Body of pancreas (tissue), 4 donors: ENCODE results near the gene KIAA2012. TPM values are rescaled to one million over a fixed set of nuclear protein-coding genes. Genes with fewer than 3 reads are reported as not detected.
"Not testable (repeated sequence)": the region's sequence is repeated elsewhere in the genome, so short reads cannot be mapped to it uniquely, and the experiment has no call there.

ENCODE experiments used
- ATAC-seq: fragments of 150-250 bp; one replicate; pipeline ENCODE4 v1.9.1; 2016
- DNase-seq, 4 donors: peaks; one replicate each; pipeline ENCODE4 v3.0.0-alpha.2; 2019
- H3K27ac ChIP-seq, 4 donors: fragments of 200-600 bp; sonication (generic); 1 replicate in 3 of 4; 2 replicates in 1 of 4; pipeline versions ENCODE4 v1.5.1 to v1.6.1; 2016 to 2019; ENCODE audit warnings: mild to moderate bottlenecking in 1 of 4, mixed read lengths in 1 of 4, moderate library complexity in 1 of 4
- H3K27me3 ChIP-seq, 2 donors: fragments of 200-600 bp; sonication (generic); one replicate each; pipeline ENCODE4 v1.6.0; 2016; ENCODE audit warnings: mild to moderate bottlenecking in 1 of 2
- H3K36me3 ChIP-seq, 2 donors: fragments of 200-600 bp; sonication (generic); replicated peaks in 1 of 2; 2 replicates each; pipeline ENCODE4 v1.5.1; 2016; ENCODE audit warnings: low read depth in 2 of 2; ENCODE audit not compliant: insufficient read depth in 1 of 2
- H3K4me1 ChIP-seq: fragments of 200-600 bp; sonication (generic); one replicate; pipeline ENCODE4 v1.6.0; 2016
- H3K4me3 ChIP-seq, 2 donors: fragments of 200-600 bp; sonication (generic); 1 replicate in 1 of 2; 2 replicates in 1 of 2; pipeline ENCODE4 v1.5.1; 2016 to 2019
- H3K9me3 ChIP-seq, 3 donors: fragments of 200-600 bp; sonication (generic); 1 replicate in 2 of 3; 2 replicates in 1 of 3; pipeline ENCODE4 v1.5.1; 2016
- POLR2A ChIP-seq, 3 donors: fragments of 450-650 bp; IDR thresholded peaks; one replicate each; pipeline ENCODE4 v1.6.1; 2016; ENCODE audit warnings: antibody characterized with exemption in 3 of 3, mild to moderate bottlenecking in 2 of 3
- WGBS, 2 donors: methylation state at CpG; one replicate each; pipeline ENCODE4 v1.1.5; 2017; 5-methylcytosine and 5-hydroxymethylcytosine counted together
- intact Hi-C: fragments of 100-400 bp; cut with DNase I; formaldehyde crosslinking; loops from one replicate; pipeline ENCODE4 v1.15.1; 2023
- total RNA-seq, 2 donors: library from RNA; depleted of rRNA; stranded (reverse); fragments of >200 nt; gene quantifications; one replicate each; pipeline ENCODE4 v1.1.0, GENCODE V29; 2016
- TF ChIP-seq, protein P1 (sequence below), 7 experiments: fragments of 450-650 bp in 4 of 7; fragments of 200-600 bp in 3 of 7; sonication (generic) in 3 of 7; IDR thresholded peaks; one replicate each; pipeline ENCODE4 v1.5.1; 2016 to 2019; ENCODE audit warnings: antibody characterized with exemption in 7 of 7

KIAA2012 gene
- total RNA-seq, 2 donors from 2014 or later: not detected

GRCh38 chr2:202237787-202238233 lies 164.8 kb downstream of the KIAA2012 start:
- H3K9me3 ChIP-seq: no peaks in the 10 kb centered on the region
- TF ChIP-seq, protein P1, sequence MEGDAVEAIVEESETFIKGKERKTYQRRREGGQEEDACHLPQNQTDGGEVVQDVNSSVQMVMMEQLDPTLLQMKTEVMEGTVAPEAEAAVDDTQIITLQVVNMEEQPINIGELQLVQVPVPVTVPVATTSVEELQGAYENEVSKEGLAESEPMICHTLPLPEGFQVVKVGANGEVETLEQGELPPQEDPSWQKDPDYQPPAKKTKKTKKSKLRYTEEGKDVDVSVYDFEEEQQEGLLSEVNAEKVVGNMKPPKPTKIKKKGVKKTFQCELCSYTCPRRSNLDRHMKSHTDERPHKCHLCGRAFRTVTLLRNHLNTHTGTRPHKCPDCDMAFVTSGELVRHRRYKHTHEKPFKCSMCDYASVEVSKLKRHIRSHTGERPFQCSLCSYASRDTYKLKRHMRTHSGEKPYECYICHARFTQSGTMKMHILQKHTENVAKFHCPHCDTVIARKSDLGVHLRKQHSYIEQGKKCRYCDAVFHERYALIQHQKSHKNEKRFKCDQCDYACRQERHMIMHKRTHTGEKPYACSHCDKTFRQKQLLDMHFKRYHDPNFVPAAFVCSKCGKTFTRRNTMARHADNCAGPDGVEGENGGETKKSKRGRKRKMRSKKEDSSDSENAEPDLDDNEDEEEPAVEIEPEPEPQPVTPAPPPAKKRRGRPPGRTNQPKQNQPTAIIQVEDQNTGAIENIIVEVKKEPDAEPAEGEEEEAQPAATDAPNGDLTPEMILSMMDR (IDR thresholded peaks at IDR 0.05): no peak
- TF ChIP-seq POLR2A (IDR thresholded peaks at IDR 0.05): no peak
- peaks cover 10% of the 10 kb centered on the region for H3K4me1 ChIP-seq
- intact Hi-C loops: no loop called here
- DNase-seq (peak in 3 of 4 donors; percentile 10 to 30 (median 18)), ATAC-seq (peak; percentile 45)
- H3K4me3 ChIP-seq: peak overlapping the region; percentile 63 to 70
- WGBS, 2 donors: 0 to 1% methylated on average over 10 to 30 of the region's 30 CpGs
- H3K27ac ChIP-seq: peak overlapping the region; percentile 52 to 86 (median 75)
- H3K36me3 ChIP-seq: no peaks in the 10 kb centered on the region
- no peaks in the 10 kb centered on the region for H3K27me3 ChIP-seq

DNA sequence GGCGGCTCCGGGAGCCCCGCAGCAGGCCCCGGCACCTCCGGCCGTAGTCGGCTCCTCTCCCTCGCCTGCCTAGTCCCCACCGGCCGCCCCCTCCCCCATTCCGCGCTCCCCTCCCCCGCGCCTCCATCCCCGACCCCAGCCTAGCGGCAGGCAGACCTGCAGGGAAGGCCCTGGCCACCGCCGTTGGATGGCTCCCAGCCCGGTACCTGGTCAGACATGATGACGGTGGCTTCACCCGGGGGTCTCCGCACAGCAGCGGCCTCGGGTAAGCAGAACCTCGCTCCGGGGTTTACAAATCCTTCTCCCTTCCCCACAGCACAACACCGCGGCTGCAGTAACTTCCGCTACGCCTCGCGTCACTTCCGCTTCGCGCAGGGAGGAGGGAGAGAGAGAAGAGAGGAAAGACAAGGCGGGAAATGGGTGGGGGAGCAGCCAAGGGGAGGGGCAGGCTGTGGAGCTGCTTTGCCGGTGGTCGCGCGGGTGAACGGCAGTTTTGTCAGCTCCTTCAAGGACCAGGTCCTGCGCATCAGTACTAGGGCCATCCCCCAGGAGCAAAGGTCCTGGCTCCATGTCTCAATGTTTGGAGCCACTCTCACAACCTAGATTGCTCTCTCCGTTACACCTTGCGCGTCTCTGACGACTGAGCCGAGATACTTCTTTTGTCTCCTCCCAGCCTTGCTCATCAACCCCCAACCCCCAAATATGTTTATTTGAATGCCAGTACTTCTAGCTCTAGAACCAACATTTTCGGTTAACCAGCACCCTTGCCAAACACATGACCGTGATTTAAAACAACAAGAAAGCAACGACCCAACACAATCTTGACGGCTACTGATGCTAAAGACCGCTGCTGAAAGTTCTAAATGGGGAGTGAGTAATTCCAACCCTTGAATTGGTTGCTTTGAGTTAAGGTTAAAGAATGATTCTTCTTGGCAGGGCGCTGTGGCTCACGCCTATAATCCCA lies 165.5 kb downstream of the KIAA2012 start, which contains the start of gene SUMO1:
TSS of gene SUMO1 (minus strand) at position 364 of the 964 bp plus-strand sequence. CDS start at position 218, 146 bp downstream.
- no peaks in the 10 kb centered on the region for H3K27me3 ChIP-seq
- 3 to 6% methylated on average over 22 to 44 of the region's 54 CpGs for WGBS, 2 donors
- TF ChIP-seq POLR2A (IDR thresholded peaks at IDR 0.05): peak in 2 of 3 donors; percentile 54 to 69
- TF ChIP-seq, protein P1 (IDR thresholded peaks at IDR 0.05): peak in 1 of 7 experiments; percentile 16
- peak; percentile 85 for ATAC-seq
- H3K9me3 ChIP-seq: no peaks in the 10 kb centered on the region
- intact Hi-C loops: no loop called here
- DNase-seq: peak; percentile 80 to 88 (median 86)
- H3K36me3 ChIP-seq: no peaks in the 10 kb centered on the region
- H3K4me1 ChIP-seq: peaks cover 10% of the 10 kb centered on the region
- H3K4me3 ChIP-seq: peak within 1 kb of the TSS; percentile 63 to 70
- H3K27ac ChIP-seq: peak within 1 kb of the TSS; percentile 52 to 86 (median 75)

- H3K9me3 ChIP-seq, H3K27ac ChIP-seq, ATAC-seq, intact Hi-C loops, H3K4me3 ChIP-seq, H3K36me3 ChIP-seq, H3K4me1 ChIP-seq, H3K27me3 ChIP-seq, DNase-seq: not testable (repeated sequence)
- WGBS, 2 donors: 92 to 95% methylated on average over 5 of the region's 5 CpGs
Observed at GRCh38 chr2:202247710-202248109, 174.7 kb downstream of the KIAA2012 start.

DNA sequence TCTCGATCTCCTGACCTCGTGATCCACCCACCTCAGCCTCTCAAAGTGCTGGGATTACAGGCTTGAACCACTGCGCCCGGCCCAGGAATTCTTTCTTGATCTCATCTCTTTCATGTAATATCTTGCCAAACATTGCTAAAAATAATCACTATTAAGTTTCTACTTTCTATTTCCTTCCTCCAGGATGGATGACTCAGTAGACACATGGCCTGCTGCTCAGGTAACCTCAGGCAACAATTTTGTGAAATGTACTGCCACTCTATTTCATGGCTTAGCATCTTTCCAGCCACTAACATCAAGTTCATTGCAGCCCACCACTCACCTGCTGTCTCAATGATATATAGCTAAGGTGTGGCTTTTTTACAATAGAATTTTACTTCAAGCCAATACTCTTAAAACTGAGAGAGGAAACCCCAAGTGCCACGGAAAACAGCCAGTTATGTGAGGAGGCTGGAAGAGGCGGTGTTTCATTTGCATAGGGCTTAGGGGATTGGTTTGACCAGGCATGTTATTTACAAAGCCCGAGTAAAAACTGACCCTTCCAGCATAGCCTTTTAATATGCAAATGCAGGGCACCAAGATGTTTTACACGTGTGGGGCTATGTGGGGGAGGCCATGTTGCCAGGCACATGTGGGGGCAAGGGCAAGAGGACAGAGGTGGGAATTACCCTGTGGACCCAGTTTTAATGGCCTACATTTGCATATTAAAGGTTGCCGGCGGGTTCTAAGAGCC lies 176.6 kb downstream of the KIAA2012 start:
- intact Hi-C loops: no loop called here
- DNase-seq: no peak
- Histone ChIP-seq H3K4me1 (no peaks in the 10 kb centered on the region), H3K27ac (no peak overlapping the region), H3K27me3 (no peaks in the 10 kb centered on the region), H3K4me3 (no peak overlapping the region), H3K36me3 (no peaks in the 10 kb centered on the region), H3K9me3 (no peaks in the 10 kb centered on the region)
- WGBS, 2 donors: 56 to 59% methylated on average over 10 of the region's 10 CpGs
- no peak for ATAC-seq
- TF ChIP-seq, protein P1 (IDR thresholded peaks at IDR 0.05): no peak
- no peak for TF ChIP-seq POLR2A (IDR thresholded peaks at IDR 0.05)

DNA sequence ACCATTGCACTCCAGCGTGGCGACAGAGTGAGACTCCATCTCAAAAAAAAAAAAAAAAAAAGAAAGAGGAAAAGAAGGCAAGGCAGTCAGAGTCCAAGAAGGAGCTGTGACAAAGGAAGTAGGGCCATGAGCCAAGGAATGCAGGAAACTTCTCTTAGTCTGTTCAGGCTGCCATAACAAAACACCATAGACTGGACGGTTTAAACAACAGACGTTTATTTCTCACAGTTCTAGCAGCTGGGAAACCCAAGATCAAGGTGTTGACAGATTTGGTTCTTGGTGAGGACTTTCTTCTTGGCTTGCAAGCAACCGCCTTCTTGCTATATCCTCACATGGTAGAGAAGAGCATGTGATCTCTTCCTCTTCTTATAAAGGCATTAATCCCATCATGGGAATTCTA lies 178.4 kb downstream of the KIAA2012 start:
- 69 to 72% methylated on average over 5 of the region's 5 CpGs for WGBS, 2 donors
- H3K4me1 ChIP-seq: no peaks in the 10 kb centered on the region
- no peak overlapping the region for H3K4me3 ChIP-seq
- no peaks in the 10 kb centered on the region for H3K9me3 ChIP-seq
- ATAC-seq (no peak), DNase-seq (no peak)
- H3K27me3 ChIP-seq: no peaks in the 10 kb centered on the region
- no peak overlapping the region for H3K27ac ChIP-seq
- no peaks in the 10 kb centered on the region for H3K36me3 ChIP-seq
- no peak for TF ChIP-seq POLR2A (IDR thresholded peaks at IDR 0.05)
- TF ChIP-seq, protein P1 (IDR thresholded peaks at IDR 0.05): no peak
- intact Hi-C loops: no loop called here
